ENCODE measurements around the gene PODXL2. TPM values are rescaled to one million over a fixed set of nuclear protein-coding genes. Genes with fewer than 3 reads are reported as not detected.

PODXL2 gene
- total RNA-seq, 1 donor from 2014 or later, result 1.6 TPM

DNA sequence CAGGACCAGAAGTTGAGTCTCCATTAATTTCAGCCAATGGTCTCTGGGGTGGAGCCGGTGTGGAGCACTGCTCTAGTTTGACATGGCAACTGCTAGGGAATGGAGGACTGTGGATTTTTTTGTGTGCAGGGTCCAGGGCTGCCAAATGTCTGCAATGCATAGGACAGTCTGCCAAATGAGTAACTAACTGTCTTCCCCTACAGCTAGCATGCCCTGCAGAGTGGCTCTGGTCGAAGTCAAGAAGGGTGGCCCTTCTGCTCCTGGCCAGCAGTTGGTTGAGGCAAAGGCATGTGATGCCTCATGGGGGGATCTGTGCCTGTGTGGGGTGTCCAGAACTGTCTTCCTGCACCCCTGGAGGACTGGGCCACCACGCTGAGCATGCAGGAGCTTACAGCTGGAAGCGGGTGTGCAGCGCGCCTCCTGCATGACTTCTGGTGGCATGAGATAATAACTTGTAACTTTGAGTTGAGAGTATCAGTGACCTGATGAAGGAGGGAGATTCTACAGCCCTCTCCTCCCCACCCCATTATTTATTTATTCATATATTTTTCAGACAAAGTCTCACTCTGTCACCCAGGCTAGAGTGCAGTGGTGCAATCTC lies 43.1 kb upstream of the PODXL2 start:
- no peaks in the 10 kb centered on the region for H3K36me3 ChIP-seq
- H3K4me1 ChIP-seq, result peaks cover 3 to 18% of the 10 kb centered on the region in 2 donors
- H3K4me3 ChIP-seq, result no peak overlapping the region
- H3K27ac ChIP-seq, result no peak overlapping the region
- TF ChIP-seq CTCF (IDR thresholded peaks at IDR 0.05), result no peak
- DNase-seq (ENCODE audit: low spot score in 2 of 2), result no peak
- H3K27me3 ChIP-seq, result no peaks in the 10 kb centered on the region
- intact Hi-C loops (cut with DNase I), result no loop called here
- H3K9me3 ChIP-seq, result no peaks in the 10 kb centered on the region

DNA sequence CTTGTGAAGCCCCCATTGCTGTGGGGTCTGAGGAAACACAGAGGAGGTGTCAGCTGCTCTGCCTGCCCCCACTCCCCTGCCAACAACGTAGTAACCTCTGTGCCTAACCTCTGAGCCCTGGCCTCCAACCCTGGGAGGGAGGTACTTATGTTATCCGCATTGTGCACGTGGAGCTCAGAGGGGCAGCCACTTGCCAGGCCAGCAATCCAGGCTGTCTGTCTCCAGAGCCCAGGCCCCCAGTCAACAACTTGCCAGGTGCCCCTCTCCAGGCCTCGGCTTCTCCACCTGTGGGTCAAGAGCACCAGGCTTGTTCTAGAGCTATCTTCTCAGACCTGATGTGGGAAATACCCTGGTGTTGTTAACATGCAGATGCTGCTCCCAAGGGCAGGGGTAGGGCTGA lies 41.1 kb upstream of the PODXL2 start:
- no peak for DNase-seq (ENCODE audit: low spot score in 2 of 2)
- no peak overlapping the region for H3K27ac ChIP-seq
- H3K9me3 ChIP-seq, result no peaks in the 10 kb centered on the region
- H3K27me3 ChIP-seq, result no peaks in the 10 kb centered on the region
- peaks cover 3 to 18% of the 10 kb centered on the region in 2 donors for H3K4me1 ChIP-seq
- H3K36me3 ChIP-seq, result no peaks in the 10 kb centered on the region
- intact Hi-C loops (cut with DNase I), result no loop called here
- TF ChIP-seq CTCF (IDR thresholded peaks at IDR 0.05), result no peak
- H3K4me3 ChIP-seq, result no peak overlapping the region

GRCh38 chr3:127588806-127589577 lies 40.0 kb upstream of the PODXL2 start:
- Histone ChIP-seq H3K36me3 (no peaks in the 10 kb centered on the region), H3K4me3 (peak overlapping the region; percentile 83 to 89), H3K9me3 (no peaks in the 10 kb centered on the region), H3K27me3 (no peaks in the 10 kb centered on the region), H3K4me1 (peaks cover 3 to 18% of the 10 kb centered on the region in 2 donors), H3K27ac (peak overlapping the region; percentile 89 to 90)
- no peak for TF ChIP-seq CTCF (IDR thresholded peaks at IDR 0.05)
- no peak for DNase-seq (ENCODE audit: low spot score in 2 of 2)
- intact Hi-C loops (cut with DNase I), result no loop called here

DNA sequence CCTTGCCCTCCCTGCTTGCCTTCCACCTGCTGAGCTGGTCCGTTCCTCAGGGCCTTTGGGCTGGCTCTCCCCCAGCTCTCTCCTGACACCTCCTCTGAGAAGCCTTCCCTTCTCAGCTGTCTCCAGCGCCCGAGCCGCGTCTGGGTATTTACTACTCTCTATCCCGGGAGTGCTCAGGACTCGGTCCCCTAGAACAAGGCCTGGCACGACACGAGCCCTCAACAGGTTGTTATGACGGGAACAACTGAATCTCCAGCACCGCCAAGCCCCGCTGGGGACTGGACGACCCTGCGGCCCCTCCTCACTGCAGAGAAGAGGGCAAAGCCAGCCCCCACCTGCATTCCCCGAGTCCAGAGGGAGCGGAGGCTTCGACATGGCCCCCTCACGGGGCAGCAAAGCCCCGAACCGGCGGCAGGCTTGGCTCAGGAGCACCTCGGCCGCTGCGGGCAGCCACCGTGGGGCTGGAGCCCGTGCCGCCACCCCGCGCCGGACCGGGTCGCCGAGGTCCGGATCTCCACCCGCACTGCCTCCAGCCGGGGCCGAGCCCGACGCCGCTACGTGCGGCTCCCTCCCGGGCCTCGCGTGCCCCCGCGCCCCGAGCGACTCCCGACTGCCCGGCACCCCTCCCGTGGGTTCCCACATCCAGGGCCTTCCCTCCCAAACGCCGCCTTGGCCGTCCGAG lies 39.2 kb upstream of the PODXL2 start:
- no peaks in the 10 kb centered on the region for H3K27me3 ChIP-seq
- TF ChIP-seq CTCF (IDR thresholded peaks at IDR 0.05), result no peak
- peak overlapping the region; percentile 89 to 90 for H3K27ac ChIP-seq
- H3K4me3 ChIP-seq, result peak overlapping the region; percentile 83 to 89
- H3K9me3 ChIP-seq, result no peaks in the 10 kb centered on the region
- no peak for DNase-seq (ENCODE audit: low spot score in 2 of 2)
- peaks cover 3 to 18% of the 10 kb centered on the region in 2 donors for H3K4me1 ChIP-seq
- intact Hi-C loops (cut with DNase I), result loop anchor here (1.0 to 10.0 kb wide), 8 partner anchors 9 to 1285 kb away; partner anchors contain the start of genes ACAD9, MCM2, PODXL2 and RAB7A
- H3K36me3 ChIP-seq, result no peaks in the 10 kb centered on the region

- Histone ChIP-seq H3K36me3 (no peaks in the 10 kb centered on the region), H3K4me3 (peak overlapping the region; percentile 83 to 89), H3K27me3 (no peaks in the 10 kb centered on the region), H3K9me3 (no peaks in the 10 kb centered on the region), H3K27ac (peak overlapping the region; percentile 89 to 90), H3K4me1 (peaks cover 3 to 18% of the 10 kb centered on the region in 2 donors)
- intact Hi-C loops (cut with DNase I), result loop anchor here (1.0 to 10.0 kb wide), 8 partner anchors 8 to 1285 kb away; partner anchors contain the start of genes ACAD9, MCM2, PODXL2 and RAB7A
- TF ChIP-seq CTCF (IDR thresholded peaks at IDR 0.05), result no peak
- DNase-seq (ENCODE audit: low spot score in 2 of 2), result no peak
Measured at GRCh38 chr3:127590282-127590592, 38.7 kb upstream of the PODXL2 start.
